Stimulated activated naive CD8-positive, alpha-beta T cell treated with anti-CD3 and anti-CD28 coated beads, Interleukin-15, Interleukin-2, amounts not matched to agents 100 ng/mL and 50 ng/mL, for 24 hours (primary cell): ENCODE data around the gene ELL.
A peak's percentile ranks its signal among the peaks of the same experiment; 100 is the strongest.
"Not testable (repeated sequence)": the region's sequence is repeated elsewhere in the genome, so short reads cannot be mapped to it uniquely, and the experiment has no call there.

Experiments
- H3K27ac Mint-ChIP-seq: one replicate; pipeline ENCODE4 v1.8.0; 2021; ENCODE audit warnings: mild to moderate bottlenecking, mixed read lengths
- H3K27me3 Mint-ChIP-seq: one replicate; pipeline ENCODE4 v1.8.0; 2021; ENCODE audit warnings: mixed read lengths
- H3K36me3 Mint-ChIP-seq: one replicate; pipeline ENCODE4 v1.8.0; 2021; ENCODE audit warnings: low read depth, mixed read lengths
- H3K4me1 Mint-ChIP-seq: one replicate; pipeline ENCODE4 v1.8.0; 2021; ENCODE audit warnings: low read depth, mixed read lengths
- H3K4me3 Mint-ChIP-seq: one replicate; pipeline ENCODE4 v1.8.0; 2021; ENCODE audit warnings: mild to moderate bottlenecking, mixed read lengths
- H3K9me3 Mint-ChIP-seq: one replicate; pipeline ENCODE4 v1.8.0; 2021; ENCODE audit warnings: mixed read lengths

ELL gene

DNA sequence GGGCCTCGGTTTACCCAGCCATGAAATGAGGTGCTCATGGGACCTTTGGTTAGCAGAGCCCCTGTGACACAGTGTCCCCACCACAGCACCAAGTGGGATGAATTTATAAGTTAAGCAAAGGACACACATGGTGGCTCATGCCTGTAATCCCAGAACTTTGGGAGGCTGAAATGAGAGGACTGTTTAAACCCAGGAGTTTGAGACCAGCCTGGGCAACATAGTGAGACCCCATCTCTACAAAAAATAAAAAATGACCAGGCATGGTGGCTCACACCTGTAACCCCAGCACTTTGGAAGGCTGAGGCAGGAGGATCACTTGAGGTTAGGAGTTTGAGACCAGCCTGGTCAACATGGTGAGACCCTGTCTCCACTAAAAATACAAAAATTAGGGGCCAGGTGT, 18.3 kb upstream of the ELL start:
- not testable (repeated sequence) for H3K4me3 Mint-ChIP-seq, H3K27ac Mint-ChIP-seq
- H3K4me1 Mint-ChIP-seq: peaks cover 34% of the 10 kb centered on the region

DNA sequence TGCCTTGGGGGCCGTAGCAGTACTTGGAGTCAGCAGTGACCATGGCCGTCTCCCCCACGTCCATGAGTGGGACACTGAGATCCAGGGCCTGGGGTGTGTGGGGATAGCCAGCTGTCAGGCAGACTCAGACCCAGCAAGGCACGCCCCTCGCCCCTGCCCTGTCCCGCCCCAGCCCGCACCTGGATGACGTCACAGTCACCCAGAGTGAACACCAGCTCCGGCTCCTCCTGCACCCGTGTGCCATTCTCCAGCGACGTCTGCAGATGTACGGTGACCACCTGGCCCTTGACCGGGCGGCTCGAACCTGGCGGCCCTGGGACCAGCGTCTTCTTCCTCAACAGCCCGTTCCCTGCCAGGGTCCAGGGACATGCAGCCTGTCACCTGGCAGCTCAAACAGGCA, 17.5 kb upstream of the ELL start:
- peaks cover 26% of the 10 kb centered on the region for H3K36me3 Mint-ChIP-seq
- H3K9me3 Mint-ChIP-seq: no peaks in the 10 kb centered on the region
- H3K27ac Mint-ChIP-seq: no peak overlapping the region
- H3K4me1 Mint-ChIP-seq: peaks cover 26% of the 10 kb centered on the region
- no peaks in the 10 kb centered on the region for H3K27me3 Mint-ChIP-seq
- H3K4me3 Mint-ChIP-seq: no peak overlapping the region

More for the DNA sequence above, 18.3 kb upstream of the ELL start:
- H3K36me3 Mint-ChIP-seq: peaks cover 25% of the 10 kb centered on the region
- not testable (repeated sequence) for H3K9me3 Mint-ChIP-seq, H3K27me3 Mint-ChIP-seq

DNA sequence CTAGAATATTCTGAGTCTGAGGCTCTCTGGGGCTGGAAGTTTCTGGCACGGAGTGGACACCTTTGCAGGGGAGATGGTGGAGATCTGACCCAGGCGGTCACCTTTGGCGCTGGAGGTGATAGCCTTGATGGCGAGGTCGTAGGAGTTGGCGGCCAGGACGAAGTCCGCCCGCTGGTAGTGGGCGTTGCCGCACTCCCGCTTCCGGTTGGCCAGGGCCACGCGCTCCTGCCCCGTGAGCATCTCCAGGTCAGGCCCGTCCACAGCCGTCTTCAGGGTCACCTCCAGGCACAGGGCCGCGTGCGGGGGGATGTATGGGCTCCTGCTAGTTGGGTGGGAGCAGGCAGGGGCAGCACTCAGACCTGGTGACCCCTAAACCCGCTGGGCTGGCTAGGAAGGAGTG, 16.2 kb upstream of the ELL start:
- no peaks in the 10 kb centered on the region for H3K9me3 Mint-ChIP-seq
- H3K4me1 Mint-ChIP-seq: peaks cover 19% of the 10 kb centered on the region
- peaks cover 29% of the 10 kb centered on the region for H3K36me3 Mint-ChIP-seq
- no peaks in the 10 kb centered on the region for H3K27me3 Mint-ChIP-seq
- no peak overlapping the region for H3K4me3 Mint-ChIP-seq
- no peak overlapping the region for H3K27ac Mint-ChIP-seq

DNA sequence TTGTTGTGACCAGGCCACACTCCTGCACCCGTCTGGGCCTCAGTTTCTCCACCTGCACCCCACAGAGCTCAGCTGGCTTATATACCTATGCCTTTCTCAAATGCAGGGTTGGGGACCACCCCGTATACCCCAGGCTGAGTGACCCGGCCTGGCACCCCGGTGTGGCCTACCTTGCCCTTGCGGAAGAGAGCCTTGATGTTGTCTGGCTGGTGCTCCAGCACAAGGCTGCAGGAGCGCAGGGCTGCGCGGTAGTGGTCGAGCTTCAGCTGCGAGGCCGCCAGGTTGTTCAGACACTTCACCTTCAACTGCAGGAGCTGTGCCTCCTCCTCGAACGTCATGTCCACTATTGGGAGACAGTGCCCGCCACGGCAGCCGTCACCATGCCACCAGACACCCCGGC, 15.6 kb upstream of the ELL start:
- no peak overlapping the region for H3K4me3 Mint-ChIP-seq
- H3K36me3 Mint-ChIP-seq: peaks cover 35% of the 10 kb centered on the region
- no peak overlapping the region for H3K27ac Mint-ChIP-seq
- no peaks in the 10 kb centered on the region for H3K27me3 Mint-ChIP-seq
- no peaks in the 10 kb centered on the region for H3K9me3 Mint-ChIP-seq
- H3K4me1 Mint-ChIP-seq: peaks cover 16% of the 10 kb centered on the region

DNA sequence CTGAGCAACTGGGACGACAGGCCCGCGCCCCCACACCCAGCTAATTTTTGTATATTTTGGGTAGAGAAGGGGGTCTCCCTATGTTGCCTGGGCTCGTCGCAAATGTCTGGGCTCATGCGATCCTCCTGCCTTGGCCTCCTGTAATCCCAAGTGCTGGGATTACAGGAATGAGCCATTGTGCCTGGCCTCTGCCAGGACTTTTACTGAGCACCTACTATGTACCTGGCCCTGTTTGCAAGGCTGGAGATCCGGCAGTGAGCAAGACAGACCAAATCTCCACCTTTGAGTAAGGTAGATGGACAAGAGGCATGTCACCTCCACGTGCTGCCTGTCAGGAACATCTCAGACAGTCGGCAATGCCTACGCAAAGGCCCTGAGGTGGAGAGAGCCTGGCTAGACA, 14.6 kb upstream of the ELL start:
- Mint-ChIP-seq H3K27me3 (no peaks in the 10 kb centered on the region), H3K27ac (no peak overlapping the region), H3K4me1 (peaks cover 8% of the 10 kb centered on the region), H3K9me3 (no peaks in the 10 kb centered on the region), H3K36me3 (peaks cover 38% of the 10 kb centered on the region), H3K4me3 (no peak overlapping the region)

DNA sequence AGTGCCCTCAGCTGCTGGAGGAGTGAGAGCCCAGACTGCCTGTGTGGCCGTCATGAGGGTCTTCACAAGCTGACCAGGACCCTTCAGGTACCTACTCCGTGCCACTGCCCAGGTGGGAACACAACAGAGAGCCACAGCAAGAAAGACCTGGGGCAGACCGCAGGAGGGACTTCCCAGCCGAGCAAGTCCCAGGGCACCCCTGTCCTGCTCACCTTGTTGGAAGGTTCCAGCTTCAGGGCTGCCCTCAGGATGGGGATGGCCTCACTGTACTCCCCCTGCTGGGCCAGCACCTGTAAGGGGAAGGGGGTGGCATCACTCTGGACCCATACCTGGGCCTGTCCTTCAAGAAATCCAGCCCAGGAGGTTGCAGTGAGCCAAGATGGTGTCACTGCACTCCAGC, 11.2 kb upstream of the ELL start:
- no peaks in the 10 kb centered on the region for H3K9me3 Mint-ChIP-seq
- H3K27me3 Mint-ChIP-seq: no peaks in the 10 kb centered on the region
- H3K4me3 Mint-ChIP-seq: no peak overlapping the region
- H3K36me3 Mint-ChIP-seq: peaks cover 33% of the 10 kb centered on the region
- H3K27ac Mint-ChIP-seq: no peak overlapping the region
- H3K4me1 Mint-ChIP-seq: no peaks in the 10 kb centered on the region

DNA sequence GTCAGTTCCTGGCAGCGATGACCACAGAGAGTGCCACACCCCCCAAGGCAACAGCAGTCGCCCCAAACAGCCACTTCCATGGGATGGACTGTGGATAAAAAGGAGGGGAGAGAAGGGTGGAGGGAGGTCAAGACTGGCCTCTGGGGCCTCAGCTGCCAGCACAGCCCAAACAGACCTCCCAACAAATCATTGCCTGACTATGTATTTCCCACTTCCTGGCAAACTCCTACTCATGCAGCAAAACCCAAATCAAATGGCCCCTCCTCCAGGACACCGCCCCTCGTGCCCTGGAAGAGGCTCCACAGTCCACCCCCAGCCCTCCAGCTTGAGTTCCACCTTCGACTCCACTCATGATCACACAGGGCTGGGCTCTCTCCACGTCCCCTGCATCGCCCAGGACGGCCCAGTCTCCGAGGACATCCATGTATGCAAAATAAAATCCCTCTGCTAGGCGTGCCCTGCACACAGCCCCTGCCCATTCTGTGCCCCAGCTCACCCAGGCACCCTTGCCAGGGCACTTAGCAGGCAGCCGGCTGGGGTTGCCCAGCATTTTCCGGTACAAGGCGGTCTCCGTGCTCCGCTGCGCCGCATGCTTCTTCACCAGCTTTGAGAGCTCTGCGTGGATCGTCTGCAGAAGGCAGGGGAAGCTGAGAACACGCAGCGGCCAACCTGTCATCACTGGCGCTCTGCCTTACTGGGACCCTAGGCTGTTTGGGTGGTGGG, 10.5 kb upstream of the ELL start:
- no peaks in the 10 kb centered on the region for H3K9me3 Mint-ChIP-seq
- no peak overlapping the region for H3K27ac Mint-ChIP-seq
- peaks cover 29% of the 10 kb centered on the region for H3K36me3 Mint-ChIP-seq
- no peaks in the 10 kb centered on the region for H3K27me3 Mint-ChIP-seq
- no peaks in the 10 kb centered on the region for H3K4me1 Mint-ChIP-seq
- no peak overlapping the region for H3K4me3 Mint-ChIP-seq

DNA sequence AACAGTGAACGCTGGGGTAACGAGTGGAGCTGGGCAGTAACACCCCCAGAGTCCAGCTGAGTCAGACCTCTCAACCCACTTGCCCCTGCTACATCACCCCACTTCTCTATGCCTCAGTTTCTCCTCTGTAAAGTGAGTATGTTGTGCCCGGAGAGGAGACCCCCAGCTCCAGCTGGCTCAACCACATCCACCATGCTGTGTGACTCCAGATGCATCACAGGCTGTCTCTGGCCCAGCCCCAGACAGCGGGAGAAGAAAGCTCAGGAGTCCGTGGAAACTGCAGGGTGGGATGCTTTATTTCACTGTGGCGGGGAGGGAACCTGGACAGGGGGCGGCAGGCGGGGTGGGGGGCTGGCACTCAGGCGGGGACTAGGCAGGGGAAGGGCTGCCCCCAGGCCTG, 9.6 kb upstream of the ELL start:
- Mint-ChIP-seq H3K27ac (no peak overlapping the region), H3K9me3 (no peaks in the 10 kb centered on the region), H3K36me3 (peaks cover 24% of the 10 kb centered on the region), H3K4me1 (no peaks in the 10 kb centered on the region), H3K27me3 (no peaks in the 10 kb centered on the region), H3K4me3 (no peak overlapping the region)

DNA sequence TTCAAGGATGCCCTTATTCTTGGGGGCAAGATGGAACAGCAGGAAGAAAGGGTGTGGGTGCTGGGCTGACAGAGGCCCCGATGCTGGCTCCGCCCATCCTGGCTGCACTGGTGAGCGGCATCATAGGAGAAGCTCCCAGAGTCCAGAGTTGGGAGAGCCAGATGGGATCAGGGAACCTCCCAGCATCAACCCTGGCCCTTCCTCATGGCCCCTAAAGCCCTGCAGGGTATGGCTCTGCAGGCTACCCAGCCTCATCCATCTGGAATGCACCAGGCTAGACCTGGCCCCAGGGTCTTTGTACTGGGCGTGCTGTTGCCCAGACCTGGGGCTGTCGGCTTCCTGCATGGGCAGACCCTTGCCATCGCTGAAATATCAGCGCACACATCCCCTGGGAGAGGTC, 7.9 kb upstream of the ELL start:
- peaks cover 16% of the 10 kb centered on the region for H3K36me3 Mint-ChIP-seq
- H3K4me3 Mint-ChIP-seq: no peak overlapping the region

DNA sequence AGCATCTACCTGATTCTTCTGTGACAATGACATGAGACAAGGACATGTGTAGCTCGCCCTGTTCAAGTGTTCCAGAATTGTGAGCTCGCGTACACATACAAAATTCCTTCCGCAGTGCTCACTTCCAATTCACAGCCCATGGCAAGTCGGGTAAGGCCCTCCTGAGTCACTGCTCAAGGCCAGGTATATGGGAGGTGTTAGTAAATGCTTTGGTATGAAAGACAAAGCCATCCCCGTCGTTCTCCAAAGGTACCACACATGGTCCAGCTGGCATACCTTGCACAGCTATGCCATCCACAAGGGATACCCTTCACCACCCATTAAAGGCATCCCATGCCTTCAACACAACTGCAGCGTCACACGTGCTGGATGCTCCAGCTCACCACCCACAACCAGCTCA, 4.4 kb upstream of the ELL start:
- Mint-ChIP-seq H3K27ac (no peak overlapping the region), H3K36me3 (peaks cover 2% of the 10 kb centered on the region), H3K4me3 (no peak overlapping the region), H3K27me3 (no peaks in the 10 kb centered on the region), H3K4me1 (peaks cover 3% of the 10 kb centered on the region), H3K9me3 (no peaks in the 10 kb centered on the region)

More for the DNA sequence above, 7.9 kb upstream of the ELL start:
- no peaks in the 10 kb centered on the region for H3K27me3 Mint-ChIP-seq
- no peak overlapping the region for H3K27ac Mint-ChIP-seq
- no peaks in the 10 kb centered on the region for H3K9me3 Mint-ChIP-seq
- no peaks in the 10 kb centered on the region for H3K4me1 Mint-ChIP-seq

DNA sequence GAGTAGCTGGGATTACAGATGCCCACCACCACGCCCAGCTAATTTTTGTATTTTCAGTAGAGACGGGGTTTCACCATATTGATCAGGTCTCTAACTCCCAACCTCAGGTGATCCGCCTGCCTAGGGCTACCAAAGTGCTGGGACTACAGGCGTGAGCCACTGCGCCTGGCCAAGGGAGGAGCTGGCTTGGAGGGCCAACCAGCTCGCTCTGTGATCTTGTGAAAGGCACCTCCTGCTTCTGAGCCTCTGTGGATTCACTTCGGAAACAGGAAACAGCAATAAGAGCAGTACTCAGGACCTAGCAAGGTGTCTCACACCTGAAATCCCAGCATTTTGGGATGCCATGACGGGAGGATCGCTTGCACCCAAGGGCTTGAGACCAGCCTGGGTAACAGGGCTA, 2.0 kb upstream of the ELL start:
- Mint-ChIP-seq H3K27me3 (no peaks in the 10 kb centered on the region), H3K9me3 (no peaks in the 10 kb centered on the region)

DNA sequence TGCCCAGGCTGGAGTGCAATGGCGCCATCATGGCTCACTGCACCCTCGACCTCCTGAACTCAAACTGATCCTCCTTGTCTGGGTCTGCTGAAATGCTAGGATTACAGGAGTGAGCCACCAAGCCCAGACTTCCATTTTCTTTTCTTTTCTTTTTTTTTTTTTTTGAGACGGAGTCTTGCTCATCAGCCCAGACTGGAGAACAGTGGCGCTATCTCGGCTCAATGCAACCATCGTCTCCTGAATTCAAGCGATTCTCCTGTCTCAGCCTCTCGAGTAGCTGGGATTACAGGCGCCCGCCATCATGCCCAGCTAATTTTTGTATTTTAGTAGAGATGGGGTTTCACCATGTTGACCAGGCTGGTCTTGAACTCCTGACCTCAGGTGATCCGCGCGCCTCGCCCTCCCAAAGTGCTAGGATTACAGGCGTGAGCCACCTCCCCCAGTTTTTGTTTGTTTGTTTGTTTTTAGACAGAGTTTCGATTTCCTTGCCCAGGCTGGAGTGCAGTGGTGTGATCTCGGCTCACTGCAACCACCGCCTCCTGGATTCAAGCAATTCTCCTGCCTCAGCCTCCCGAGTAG, 1.1 kb upstream of the ELL start:
- H3K27me3 Mint-ChIP-seq, H3K9me3 Mint-ChIP-seq, H3K36me3 Mint-ChIP-seq: not testable (repeated sequence)
- peak overlapping the region; percentile 94 for H3K27ac Mint-ChIP-seq
- H3K4me1 Mint-ChIP-seq: peaks cover 14% of the 10 kb centered on the region
- peak overlapping the region; percentile 93 for H3K4me3 Mint-ChIP-seq

More for the DNA sequence above, 2.0 kb upstream of the ELL start:
- H3K27ac Mint-ChIP-seq: no peak overlapping the region
- H3K36me3 Mint-ChIP-seq: no peaks in the 10 kb centered on the region
- H3K4me3 Mint-ChIP-seq: no peak overlapping the region
- H3K4me1 Mint-ChIP-seq: peaks cover 14% of the 10 kb centered on the region

DNA sequence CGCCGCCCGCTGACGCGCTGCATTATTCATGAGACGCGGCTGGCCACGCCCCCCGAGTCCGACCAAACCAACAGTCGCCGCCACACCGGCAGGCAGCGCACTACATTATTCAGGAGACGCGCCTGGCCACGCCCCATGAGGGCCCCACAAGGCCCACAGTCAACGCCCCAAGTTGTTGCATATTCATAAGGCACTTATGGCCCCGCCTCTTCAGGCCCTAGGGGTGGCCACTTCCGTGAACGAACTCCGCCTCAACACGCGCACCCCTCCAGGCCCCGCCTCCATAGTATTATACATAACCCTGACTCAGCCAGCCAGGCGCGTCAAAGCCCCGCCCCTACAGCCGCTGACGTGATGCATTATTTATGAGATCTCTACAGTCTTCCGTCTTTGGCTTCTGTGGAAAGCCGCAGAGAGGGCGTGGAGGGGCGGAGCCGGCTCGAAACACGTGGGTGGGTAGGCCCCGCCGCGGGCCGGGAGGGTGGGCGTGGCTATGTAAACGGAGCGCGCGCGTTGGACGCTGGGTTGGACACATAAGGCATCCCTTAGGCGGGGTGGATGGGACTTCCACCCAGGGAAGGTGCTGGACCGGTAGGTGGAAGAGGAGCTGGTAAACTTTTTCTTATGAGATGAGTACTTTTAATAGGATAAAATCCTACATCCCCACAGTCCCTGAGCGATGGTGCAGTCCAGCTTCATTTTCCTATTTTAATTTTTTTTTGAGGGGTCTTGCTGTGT, 423 bp upstream of the ELL start:
- H3K4me1 Mint-ChIP-seq: peaks cover 14% of the 10 kb centered on the region
- no peaks in the 10 kb centered on the region for H3K9me3 Mint-ChIP-seq
- peak overlapping the region; percentile 93 for H3K4me3 Mint-ChIP-seq
- peak overlapping the region; percentile 94 for H3K27ac Mint-ChIP-seq
- no peaks in the 10 kb centered on the region for H3K36me3 Mint-ChIP-seq
- no peaks in the 10 kb centered on the region for H3K27me3 Mint-ChIP-seq

DNA sequence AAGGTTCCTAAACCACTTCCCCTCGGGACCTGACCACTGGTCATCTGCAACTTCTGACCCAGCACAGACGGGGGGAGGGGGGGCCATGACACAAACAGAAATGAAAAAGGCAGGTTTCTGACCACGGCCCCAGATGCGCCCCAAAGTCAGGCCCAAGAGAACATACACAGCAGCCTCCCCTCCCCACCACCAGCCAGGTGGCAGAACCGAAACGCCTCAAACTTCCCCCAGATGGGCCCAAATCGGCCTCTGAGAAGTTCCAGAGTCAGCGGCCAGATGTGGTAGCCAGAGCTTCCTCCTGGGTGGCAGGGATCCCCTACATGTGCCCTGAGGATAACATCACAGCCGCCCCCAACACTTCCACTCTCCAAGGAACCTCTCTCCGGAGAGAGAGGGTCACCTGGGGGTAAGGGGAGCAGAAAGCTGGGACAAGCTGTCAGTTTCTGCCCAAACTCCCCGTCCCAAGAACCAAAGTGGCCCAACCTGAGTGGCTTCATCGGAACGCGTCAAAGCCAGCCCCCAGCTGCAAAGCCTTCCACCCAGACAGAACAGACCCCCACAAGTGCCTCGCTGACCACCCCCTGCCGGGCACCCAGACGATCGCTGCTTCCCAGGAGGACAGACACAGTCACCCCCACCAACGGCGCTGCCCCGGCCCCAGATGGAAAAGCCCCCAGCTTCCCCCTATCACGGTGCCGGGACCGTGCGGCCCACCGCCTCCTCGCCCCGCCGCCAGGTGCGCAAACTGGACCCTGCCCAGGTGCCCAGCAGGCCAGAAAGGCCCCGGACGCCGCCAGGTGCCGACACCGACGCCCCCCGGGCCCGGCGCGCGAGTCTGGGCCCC, 800 bp downstream of the ELL start:
- H3K4me1 Mint-ChIP-seq: peaks cover 23% of the 10 kb centered on the region
- H3K27ac Mint-ChIP-seq: peak overlapping the region; percentile 87
- no peaks in the 10 kb centered on the region for H3K36me3 Mint-ChIP-seq
- peak overlapping the region; percentile 93 for H3K4me3 Mint-ChIP-seq
- H3K27me3 Mint-ChIP-seq: no peaks in the 10 kb centered on the region
- no peaks in the 10 kb centered on the region for H3K9me3 Mint-ChIP-seq
